Fibroblast of lung (primary cell): ENCODE data around the gene OTOP2. TPM values are rescaled to one million over a fixed set of nuclear protein-coding genes. Genes with fewer than 3 reads are reported as not detected.
"Not testable (repeated sequence)": the region's sequence is repeated elsewhere in the genome, so short reads cannot be mapped to it uniquely, and the experiment has no call there.

ENCODE experiments used
- DNase-seq, 2 donors: peaks; one replicate each; pipeline versions ENCODE4 v3.0.0 to v3.0.0-alpha.2; 2010; ENCODE audit warnings: low read depth in 2 of 2
- H2AFZ ChIP-seq: 2 replicates; pipeline ENCODE4 v1.5.1; 2012; ENCODE audit warnings: low read length, control low read depth, inconsistent platforms
- H3K27ac ChIP-seq: 2 replicates; pipeline ENCODE4 v1.5.1; 2011; ENCODE audit warnings: low read length, control low read depth; ENCODE audit not compliant: insufficient read depth
- H3K27me3 ChIP-seq: 2 replicates; pipeline ENCODE4 v1.5.1; 2011; ENCODE audit warnings: mild to moderate bottlenecking, low read length; ENCODE audit not compliant: control insufficient read depth, insufficient read depth
- H3K36me3 ChIP-seq: 2 replicates; pipeline ENCODE4 v1.5.1; 2011; ENCODE audit warnings: low read length; ENCODE audit not compliant: control insufficient read depth, insufficient read depth
- H3K4me1 ChIP-seq: 2 replicates; pipeline ENCODE4 v1.5.1; 2011; ENCODE audit warnings: low read length; ENCODE audit not compliant: control insufficient read depth, insufficient read depth; ENCODE audit errors: extremely low read depth
- H3K4me2 ChIP-seq: 2 replicates; pipeline ENCODE4 v1.5.1; 2011; ENCODE audit warnings: low read length, control low read depth; ENCODE audit not compliant: insufficient read depth; ENCODE audit errors: extremely low read depth
- H3K4me3 ChIP-seq, 4 experiments: fragments of 200-600 bp in 1 of 4; sonication (generic) in 1 of 4; replicated peaks in 1 of 4; 2 replicates each; pipeline ENCODE4 v1.5.1; 2011 to 2016; ENCODE audit warnings: low read length in 4 of 4, low read depth in 3 of 4, mild to moderate bottlenecking in 3 of 4, control low read depth in 2 of 4, inconsistent platforms in 1 of 4, mixed read lengths in 1 of 4; ENCODE audit not compliant: insufficient read depth in 1 of 4; ENCODE audit errors: control extremely low read depth in 1 of 4
- H3K79me2 ChIP-seq: 2 replicates; pipeline ENCODE4 v1.5.1; 2012; ENCODE audit warnings: mild to moderate bottlenecking, low read length, inconsistent platforms; ENCODE audit not compliant: control insufficient read depth, insufficient read depth
- H3K9ac ChIP-seq: 2 replicates; pipeline ENCODE4 v1.5.1; 2011; ENCODE audit warnings: mild to moderate bottlenecking, low read length, control low read depth; ENCODE audit not compliant: insufficient read depth
- H3K9me3 ChIP-seq: 2 replicates; pipeline ENCODE4 v1.5.1; 2012; ENCODE audit warnings: low read depth, low read length; ENCODE audit not compliant: control insufficient read depth, insufficient read depth
- H4K20me1 ChIP-seq: 2 replicates; pipeline ENCODE4 v1.5.1; 2011; ENCODE audit warnings: low read length; ENCODE audit not compliant: control insufficient read depth, insufficient read depth; ENCODE audit errors: extremely low read depth
- EZH2 ChIP-seq: IDR thresholded peaks from 2 replicates; pipeline ENCODE4 v1.5.1; 2012; ENCODE audit warnings: low read length, control low read depth, mild to moderate bottlenecking; ENCODE audit errors: missing control alignments
- polyA plus RNA-seq, 2 donors: library from polyadenylated mRNA; depleted of rRNA in 1 of 2; stranded (reverse) in 1 of 2; unstranded in 1 of 2; fragments of >200 nt; gene quantifications; 2 replicates each; pipeline ENCODE4 v1.2.1, GENCODE V29; 2011 to 2012; ENCODE audit warnings: missing spikeins in 1 of 2
- total RNA-seq: library from RNA; depleted of rRNA; stranded (reverse); fragments of >200 nt; gene quantifications from 2 replicates; pipeline ENCODE4 v1.2.1, GENCODE V29; 2014
- TF ChIP-seq, protein P1 (sequence below), 2 donors: IDR thresholded peaks in 1 of 2; conservative IDR thresholded peaks in 1 of 2; 1 replicate in 1 of 2; 2 replicates in 1 of 2; pipeline ENCODE4 v1.5.1; 2011 to 2012; ENCODE audit warnings: low read length in 2 of 2, control low read depth in 1 of 2, inconsistent platforms in 1 of 2, low read depth in 1 of 2, mild to moderate bottlenecking in 1 of 2

Gene OTOP2
- total and polyA plus RNA-seq, 2 donors (not counting 1 experiment from before 2014, with no cell fraction given): not detected

DNA sequence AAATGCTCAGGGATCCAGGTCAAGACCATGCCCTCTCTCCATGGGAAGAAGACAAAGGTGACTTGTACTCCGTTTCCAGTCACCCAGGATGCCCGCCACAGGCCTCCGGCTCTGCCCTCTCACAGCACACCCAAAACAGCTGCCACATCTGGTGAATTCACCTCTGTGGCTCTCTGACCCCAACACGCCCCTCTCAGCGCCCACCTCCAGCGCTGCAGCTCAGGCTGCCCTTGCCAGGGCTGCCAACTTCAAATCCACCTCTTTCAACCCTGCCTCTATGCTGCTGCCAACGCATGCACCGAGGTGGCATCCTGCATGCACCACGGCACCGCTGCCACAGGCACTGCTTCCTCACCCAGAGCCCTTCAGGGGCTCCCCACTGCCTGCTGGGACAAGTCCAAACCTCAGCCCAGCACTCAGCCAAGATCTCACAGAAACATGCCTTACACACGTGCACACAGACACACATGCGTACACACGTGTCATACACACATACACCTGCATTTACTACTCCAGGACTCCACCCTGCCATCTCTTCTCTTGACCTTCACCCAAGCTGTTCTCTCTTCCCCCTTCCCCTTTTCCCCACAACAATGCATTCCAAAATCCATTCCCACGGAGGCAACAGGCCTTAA lies 41.0 kb downstream of the OTOP2 start:
- Histone ChIP-seq H4K20me1 (no peaks in the 10 kb centered on the region), H3K27me3 (peaks cover 2% of the 10 kb centered on the region), H2AFZ (no peak overlapping the region), H3K36me3 (no peaks in the 10 kb centered on the region), H3K4me2 (no peak overlapping the region), H3K9ac (no peak overlapping the region), H3K9me3 (no peaks in the 10 kb centered on the region), H3K4me1 (no peaks in the 10 kb centered on the region), H3K4me3 (no peak overlapping the region), H3K27ac (no peak overlapping the region), H3K79me2 (no peaks in the 10 kb centered on the region)
- TF ChIP-seq EZH2: no peak
- TF ChIP-seq, protein P1, sequence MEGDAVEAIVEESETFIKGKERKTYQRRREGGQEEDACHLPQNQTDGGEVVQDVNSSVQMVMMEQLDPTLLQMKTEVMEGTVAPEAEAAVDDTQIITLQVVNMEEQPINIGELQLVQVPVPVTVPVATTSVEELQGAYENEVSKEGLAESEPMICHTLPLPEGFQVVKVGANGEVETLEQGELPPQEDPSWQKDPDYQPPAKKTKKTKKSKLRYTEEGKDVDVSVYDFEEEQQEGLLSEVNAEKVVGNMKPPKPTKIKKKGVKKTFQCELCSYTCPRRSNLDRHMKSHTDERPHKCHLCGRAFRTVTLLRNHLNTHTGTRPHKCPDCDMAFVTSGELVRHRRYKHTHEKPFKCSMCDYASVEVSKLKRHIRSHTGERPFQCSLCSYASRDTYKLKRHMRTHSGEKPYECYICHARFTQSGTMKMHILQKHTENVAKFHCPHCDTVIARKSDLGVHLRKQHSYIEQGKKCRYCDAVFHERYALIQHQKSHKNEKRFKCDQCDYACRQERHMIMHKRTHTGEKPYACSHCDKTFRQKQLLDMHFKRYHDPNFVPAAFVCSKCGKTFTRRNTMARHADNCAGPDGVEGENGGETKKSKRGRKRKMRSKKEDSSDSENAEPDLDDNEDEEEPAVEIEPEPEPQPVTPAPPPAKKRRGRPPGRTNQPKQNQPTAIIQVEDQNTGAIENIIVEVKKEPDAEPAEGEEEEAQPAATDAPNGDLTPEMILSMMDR (conservative IDR thresholded peaks at IDR 0.05 in 1 of 2, IDR thresholded peaks at IDR 0.05 in 1 of 2; ENCODE audit: low read depth in 1 of 2, low read length in 2 of 2): no peak
- no peak for DNase-seq

- no peaks in the 10 kb centered on the region for H3K79me2 ChIP-seq
- peaks cover 18% of the 10 kb centered on the region for H3K27me3 ChIP-seq
- no peaks in the 10 kb centered on the region for H3K36me3 ChIP-seq
- H3K27ac ChIP-seq: no peak overlapping the region
- no peaks in the 10 kb centered on the region for H3K9me3 ChIP-seq
- no peak overlapping the region for H3K4me2 ChIP-seq
- no peak for TF ChIP-seq EZH2
- TF ChIP-seq, protein P1 (conservative IDR thresholded peaks at IDR 0.05 in 1 of 2, IDR thresholded peaks at IDR 0.05 in 1 of 2; ENCODE audit: low read depth in 1 of 2, low read length in 2 of 2): no peak
- H3K4me1 ChIP-seq: no peaks in the 10 kb centered on the region
- no peaks in the 10 kb centered on the region for H4K20me1 ChIP-seq
- no peak for DNase-seq
- no peak overlapping the region for H3K4me3 ChIP-seq
- no peak overlapping the region for H3K9ac ChIP-seq
- no peak overlapping the region for H2AFZ ChIP-seq
These were observed 44.3 kb downstream of the OTOP2 start for GRCh38 chr17:74968361-74968780.

DNA sequence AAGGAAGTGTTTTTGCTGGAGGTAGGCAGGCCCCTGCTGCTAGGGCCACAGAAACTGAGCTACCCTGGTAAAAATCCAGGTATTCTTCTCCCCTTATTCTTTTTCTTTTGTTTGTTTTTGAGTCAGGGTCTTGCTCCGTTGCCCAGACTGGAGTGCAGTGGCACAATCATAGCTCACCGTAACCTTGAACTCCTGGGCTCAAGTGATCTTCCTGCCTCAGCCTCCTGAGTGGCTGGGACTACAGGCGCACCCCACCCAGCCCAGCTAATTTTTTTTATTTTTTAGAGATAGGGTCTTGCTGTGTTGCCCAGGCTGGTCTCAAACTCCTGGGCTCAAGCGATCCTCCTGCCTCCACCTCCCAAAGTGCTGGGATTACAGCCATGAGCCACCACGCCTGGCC lies 45.4 kb downstream of the OTOP2 start:
- not testable (repeated sequence) for H3K9ac ChIP-seq, H3K79me2 ChIP-seq, H2AFZ ChIP-seq, H3K27ac ChIP-seq, H4K20me1 ChIP-seq, DNase-seq, H3K4me2 ChIP-seq, H3K36me3 ChIP-seq, H3K9me3 ChIP-seq, H3K4me3 ChIP-seq, H3K4me1 ChIP-seq
- peaks cover 25% of the 10 kb centered on the region for H3K27me3 ChIP-seq
